Right renal pelvis (tissue), 4 donors: ENCODE results near the gene SMIM24. TPM values are rescaled to one million over a fixed set of nuclear protein-coding genes. Genes with fewer than 3 reads are reported as not detected.

ENCODE experiments used
- DNase-seq, 4 donors: peaks; one replicate each; pipeline ENCODE4 v3.0.0-alpha.2; 2013; ENCODE audit warnings: low read depth in 4 of 4, low spot score in 3 of 4, missing footprints in 1 of 4
- polyA plus RNA-seq, 4 donors: library from polyadenylated mRNA; unstranded; fragments of 120-200 nt; gene quantifications; one replicate each; pipeline ENCODE4 v1.2.1, GENCODE V29; 2013; ENCODE audit not compliant: insufficient read length in 4 of 4

SMIM24 gene
- polyA plus RNA-seq, 4 donors, result 466 to 589 (median 547) TPM

- no peak for DNase-seq
These were observed 3.5 kb downstream of the SMIM24 start for GRCh38 chr19:3476830-3477229.

DNA sequence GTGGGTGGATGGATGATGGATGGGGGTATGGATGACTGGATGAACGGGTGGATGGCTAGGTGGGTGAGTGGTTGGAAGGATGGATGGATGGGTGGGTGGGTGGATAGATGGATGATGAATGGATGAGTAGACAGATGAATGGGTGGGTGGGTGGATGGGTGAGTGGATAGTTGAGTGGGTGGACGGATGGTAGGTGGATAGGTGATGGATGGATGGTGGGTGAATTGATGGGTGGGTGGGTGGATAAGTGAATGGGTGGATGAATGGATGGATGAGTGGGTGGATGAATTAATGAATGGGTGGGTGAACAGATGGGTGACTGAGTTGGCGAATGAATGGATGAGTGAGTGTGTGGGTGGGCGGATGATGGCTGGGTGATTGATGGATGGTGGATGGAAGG is 4.9 kb downstream of the SMIM24 start:
- DNase-seq, result no peak

DNA sequence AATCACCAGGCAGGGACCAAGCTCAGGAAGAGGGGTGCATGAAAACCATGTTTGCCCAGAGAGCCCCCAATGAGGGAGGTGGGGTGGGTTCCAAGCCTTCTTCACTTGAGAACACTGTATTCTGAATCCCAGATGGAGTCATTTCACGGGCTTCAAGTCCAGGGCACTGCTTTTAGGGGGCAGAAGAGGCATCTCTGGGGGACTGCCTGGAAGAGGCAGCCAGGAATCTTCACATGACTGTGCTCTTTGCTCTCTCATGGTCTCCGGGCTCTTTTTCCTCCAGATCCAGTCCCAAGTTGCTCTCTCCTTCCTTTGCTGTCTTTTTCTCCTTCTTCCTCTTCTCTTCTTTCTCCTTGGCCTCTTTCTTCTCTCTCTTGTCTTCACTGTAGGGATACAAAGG is 5.7 kb downstream of the SMIM24 start:
- no peak for DNase-seq

DNA sequence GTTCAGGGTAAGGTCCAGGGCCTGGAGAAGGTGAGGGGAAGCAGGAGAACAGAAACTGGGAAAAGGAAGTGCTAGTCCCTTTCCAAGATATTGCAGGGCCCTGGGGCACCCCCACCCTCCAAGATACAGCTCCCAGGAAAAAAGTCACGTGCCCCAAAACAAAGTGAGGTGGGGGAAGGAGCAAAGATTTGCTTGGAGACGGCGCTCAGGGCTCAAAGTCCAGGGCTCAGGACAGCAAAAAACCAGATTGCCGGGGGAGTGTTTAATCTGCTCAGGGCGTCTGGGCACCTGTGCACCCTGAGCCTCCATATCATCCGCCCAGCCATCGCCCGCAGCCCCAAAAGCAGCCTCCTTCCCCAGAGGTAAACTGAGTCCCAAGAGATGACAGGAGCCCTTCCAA is 6.3 kb downstream of the SMIM24 start:
- no peak for DNase-seq

DNA sequence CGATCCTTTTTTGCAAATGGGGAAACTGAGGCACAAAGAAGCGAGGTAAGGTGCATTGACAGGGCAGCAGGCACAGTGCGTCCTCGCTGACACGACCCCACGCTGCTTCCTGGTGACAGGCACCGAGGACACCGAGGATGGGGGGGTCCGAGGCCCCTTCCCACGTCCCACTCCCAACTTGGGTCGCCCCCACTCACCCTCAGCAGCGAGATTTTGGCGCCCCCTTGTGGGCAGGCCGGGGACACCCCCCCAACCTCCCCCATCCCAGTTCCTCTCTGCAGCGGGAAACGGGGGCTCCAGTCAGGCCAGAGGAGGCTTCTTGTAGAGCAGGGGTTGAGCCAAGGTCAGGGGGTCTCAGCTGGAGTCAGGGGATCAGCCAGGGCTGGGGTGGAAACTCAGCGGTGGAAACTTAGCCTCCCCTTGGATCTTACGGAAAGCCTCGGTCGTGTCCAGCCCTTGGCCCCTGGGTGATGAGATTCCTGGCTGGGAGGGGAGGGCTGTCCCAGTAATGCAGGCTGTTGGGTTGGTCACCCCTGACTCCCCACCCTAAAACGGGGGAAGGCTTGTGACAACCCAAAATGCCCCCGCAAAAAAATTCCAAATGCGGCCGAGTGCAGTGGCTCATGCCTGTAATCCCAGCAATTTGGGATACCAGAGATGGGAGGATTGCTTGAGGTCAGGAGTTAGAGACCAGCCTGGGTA is 8.2 kb downstream of the SMIM24 start:
- DNase-seq, result no peak

DNA sequence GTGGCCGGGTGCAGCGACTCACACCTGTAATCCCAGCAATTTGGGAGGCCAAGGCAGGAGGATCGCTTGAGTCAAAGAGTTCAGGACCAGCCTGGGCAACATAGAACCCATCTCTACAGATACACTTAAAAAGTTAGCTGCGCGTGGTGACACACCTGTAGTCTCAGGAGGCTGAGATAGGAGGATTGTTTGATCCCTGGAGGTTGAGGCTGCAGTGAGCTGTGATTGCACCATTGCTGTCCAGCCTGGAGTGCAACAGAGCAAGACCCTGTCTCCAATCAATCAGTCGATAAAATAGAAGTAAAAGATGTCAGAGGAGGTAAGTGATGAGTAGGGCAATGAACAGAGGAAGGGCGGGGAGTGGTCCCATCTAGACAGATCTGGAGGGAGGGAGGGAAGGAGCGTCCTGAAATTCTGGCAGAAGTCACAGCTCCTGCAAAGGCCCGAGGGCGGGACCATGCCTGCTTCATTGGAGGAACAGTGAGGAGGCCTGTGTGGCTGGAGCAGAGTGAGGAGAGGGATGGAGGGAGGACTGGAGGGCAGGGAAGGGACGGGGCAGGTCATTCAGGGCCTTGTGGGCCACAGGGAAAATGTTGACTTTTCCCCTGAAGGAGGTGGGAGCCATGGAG is 9.7 kb downstream of the SMIM24 start:
- DNase-seq, result no peak

- DNase-seq, result no peak
These were observed 10.5 kb downstream of the SMIM24 start for GRCh38 chr19:3469638-3470499.

DNA sequence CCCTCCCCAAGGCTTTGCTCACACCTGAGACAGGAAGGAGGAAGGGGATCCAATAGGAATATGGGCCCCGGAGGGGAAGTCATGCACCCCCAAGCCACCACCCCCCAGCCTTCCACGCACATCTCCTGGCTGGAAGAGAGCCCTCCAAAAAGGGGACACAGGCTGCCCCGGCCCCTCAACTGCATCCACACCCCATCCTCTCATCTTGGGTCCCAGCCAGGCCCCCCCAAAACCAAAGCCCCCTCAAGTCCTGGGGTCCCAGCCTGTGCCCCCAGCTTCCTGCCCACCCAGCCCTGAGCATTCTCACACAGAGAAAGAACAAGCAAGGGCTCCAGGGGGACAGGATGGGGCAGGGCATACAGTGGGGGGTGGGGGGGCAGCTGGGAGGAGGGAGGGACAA is 12.1 kb downstream of the SMIM24 start:
- no peak for DNase-seq

DNA sequence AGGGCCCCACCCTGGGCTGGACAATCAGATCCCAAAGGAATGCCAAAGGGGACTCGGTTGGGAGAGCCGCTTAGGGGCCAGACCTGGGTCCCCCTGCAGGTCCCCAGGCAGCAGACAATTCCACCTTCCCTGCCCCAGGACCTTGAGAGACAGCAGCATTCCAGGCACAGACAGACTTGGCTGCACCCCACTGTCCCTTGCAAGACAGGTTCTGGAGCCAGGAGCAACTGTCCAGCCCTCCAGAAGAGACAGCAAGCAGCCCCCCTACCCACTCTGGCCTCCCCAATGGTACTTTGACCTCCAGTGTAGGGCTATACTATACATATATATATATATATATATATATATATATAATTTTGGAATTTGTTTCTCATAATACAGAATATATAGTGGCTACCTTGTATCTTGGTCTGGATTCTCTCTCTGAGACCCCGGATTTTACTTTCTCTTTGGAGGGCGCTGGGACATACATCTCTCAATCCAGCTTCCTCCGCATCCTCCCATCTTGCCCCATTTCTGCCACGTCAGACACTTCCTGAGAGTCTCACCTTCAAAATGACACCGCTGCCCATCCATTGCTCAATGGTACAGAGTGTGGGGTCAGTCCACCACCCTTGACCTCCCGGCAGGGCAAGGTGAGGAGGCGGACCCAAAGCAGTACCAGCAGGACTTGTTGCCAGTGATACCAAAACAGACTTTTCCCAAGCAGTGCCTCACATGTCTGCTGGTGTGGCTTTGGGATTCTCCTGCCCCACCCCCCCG is 12.7 kb downstream of the SMIM24 start:
- DNase-seq, result no peak

DNA sequence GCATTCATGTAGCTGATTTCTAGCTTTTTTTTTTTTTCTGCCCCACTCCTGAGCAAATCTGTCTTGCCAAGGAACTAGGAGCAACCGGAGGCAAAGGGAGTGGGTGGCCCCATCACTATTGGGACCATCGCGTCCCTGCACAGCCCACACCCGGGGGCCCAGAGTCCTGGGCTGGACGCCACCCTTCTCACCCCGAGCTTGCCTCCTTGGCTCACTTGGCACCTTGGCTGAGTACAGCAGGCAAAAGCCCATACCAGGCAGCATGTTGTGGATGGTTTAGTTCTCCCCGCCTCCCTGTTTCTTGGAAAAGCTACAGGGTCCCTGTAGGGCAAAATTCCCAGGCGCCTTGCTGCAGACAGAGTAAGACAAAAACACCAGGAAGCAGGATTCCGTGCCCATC is 13.7 kb downstream of the SMIM24 start:
- no peak for DNase-seq

DNA sequence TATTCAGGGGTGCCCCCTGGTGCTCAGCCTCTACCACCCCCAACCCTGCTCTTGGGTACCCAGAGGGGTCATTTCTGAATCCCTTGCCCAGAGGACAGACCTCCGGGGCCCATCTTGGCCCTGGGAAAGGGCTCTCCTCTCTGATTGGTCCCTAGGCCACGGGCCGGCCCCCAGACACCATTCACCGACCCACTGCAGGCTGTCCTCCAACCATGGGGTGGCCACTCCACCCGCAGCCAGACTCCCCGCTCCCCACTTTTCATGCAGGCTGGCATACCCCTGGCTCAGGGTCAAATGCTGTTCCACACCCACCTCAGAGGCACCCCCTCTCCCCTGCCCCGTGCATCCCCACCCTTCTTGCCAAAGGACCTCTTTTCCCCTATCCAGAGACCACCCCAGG is 14.8 kb downstream of the SMIM24 start:
- no peak for DNase-seq

DNA sequence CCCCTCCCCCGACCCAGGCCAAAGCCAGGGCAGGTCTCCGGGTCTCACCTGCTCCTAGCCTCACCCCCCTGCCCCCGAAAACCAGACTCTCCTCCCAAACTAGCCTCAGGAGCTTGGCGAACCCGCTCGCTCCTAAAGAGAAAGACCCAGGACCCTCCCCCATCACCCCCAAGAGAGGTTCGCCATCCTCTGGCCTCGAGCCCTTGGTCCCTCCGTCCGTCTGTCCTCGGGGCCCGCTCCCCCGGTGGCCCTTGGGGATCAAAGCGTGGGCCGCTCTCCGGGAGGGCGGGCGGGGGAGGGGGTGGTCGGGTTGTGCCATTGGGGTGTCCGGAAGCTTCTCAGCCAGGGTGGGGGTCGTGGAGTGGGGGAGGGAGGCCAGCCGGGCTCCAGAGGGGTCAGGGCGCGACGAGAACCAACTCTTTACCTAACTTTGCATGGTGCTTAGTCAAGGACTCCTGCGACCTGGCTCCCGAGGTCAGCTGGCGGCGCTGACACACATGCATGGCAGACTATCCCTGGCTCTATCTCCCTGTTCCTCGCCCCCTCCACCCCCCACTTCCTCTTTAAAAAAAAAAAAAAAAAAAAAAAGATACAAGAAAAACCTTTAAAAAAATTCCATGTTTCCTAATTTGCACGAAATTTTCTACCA is 15.6 kb downstream of the SMIM24 start:
- DNase-seq, result no peak

DNA sequence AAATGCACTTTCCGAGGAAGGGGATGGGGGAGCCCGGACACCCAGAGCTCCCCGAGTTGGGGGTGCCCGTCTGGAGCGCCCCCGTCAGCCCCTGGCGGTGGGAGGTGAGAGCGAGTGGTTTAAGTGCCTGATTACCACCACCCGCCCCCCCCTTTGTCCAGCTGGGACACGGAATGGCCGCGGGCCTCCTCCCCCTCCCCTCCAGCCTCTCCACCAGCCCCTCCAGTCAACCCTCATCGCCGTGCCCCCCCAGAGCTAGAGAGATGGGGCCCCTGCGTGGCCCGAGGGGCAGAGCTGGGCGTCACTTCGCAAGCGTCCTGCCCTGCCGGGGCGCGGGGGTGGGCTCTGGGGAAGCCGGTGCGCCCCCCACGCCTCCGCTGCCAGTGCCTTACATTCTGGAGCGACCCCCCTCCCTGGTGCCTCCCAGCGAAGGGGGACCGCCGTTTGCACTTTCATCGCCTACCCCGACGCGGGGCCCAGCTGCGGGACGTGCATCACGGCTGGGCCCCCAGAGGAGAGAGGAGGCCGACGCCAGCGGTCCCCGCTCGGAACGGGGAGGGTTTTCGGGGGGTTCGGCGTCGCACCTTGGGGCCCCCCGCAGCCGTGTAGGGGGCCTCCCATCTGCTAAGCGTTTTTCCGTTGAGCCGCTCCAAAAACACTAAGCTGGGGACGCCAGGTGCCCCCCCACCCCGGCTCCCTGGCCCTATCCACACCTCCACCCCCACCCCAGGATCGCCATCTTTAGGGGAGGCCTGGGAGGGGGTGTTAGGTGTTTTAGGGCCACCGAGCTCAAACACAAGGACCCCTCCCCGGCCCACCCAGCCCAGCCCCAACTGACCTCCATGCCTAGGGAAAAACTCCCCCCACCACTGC is 16.4 kb downstream of the SMIM24 start:
- DNase-seq, result no peak

DNA sequence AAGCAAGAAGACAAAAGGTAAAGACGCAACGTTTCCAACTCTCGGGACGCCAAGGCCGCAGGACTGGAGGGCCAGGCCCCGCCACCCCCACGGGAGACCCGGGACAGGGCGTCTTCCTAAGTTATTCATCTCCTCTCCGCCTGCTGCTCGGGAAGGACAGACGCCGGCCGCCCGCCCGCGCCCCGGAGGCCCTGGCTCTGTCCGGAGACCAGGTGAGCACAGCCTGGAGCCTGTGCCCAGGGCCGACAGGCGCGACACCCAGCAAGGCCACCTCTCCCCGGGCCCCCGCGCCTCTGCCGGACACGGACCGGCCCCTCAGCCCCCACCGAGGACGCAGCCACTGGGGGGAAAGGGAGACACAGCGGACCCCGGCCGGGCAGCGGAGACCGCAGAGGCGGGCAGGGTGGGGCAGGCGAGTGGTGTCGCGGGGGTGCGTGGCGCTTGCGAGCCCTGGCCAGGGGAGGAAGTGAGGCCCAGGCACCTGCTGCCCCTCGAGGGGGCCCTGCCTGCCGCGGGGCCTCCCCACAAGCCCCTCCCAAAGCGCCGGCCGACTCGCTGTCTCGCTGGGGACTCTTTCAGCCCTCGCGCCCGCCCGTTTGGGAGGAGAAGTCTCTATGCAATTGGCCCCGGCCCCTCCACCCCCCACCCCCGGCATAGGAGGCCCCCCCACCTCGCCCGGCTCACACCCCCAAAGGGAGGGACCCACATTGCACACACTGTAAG is 17.2 kb downstream of the SMIM24 start:
- DNase-seq, result no peak

- no peak for DNase-seq
These were observed 20.3 kb downstream of the SMIM24 start for GRCh38 chr19:3459965-3460582.

DNA sequence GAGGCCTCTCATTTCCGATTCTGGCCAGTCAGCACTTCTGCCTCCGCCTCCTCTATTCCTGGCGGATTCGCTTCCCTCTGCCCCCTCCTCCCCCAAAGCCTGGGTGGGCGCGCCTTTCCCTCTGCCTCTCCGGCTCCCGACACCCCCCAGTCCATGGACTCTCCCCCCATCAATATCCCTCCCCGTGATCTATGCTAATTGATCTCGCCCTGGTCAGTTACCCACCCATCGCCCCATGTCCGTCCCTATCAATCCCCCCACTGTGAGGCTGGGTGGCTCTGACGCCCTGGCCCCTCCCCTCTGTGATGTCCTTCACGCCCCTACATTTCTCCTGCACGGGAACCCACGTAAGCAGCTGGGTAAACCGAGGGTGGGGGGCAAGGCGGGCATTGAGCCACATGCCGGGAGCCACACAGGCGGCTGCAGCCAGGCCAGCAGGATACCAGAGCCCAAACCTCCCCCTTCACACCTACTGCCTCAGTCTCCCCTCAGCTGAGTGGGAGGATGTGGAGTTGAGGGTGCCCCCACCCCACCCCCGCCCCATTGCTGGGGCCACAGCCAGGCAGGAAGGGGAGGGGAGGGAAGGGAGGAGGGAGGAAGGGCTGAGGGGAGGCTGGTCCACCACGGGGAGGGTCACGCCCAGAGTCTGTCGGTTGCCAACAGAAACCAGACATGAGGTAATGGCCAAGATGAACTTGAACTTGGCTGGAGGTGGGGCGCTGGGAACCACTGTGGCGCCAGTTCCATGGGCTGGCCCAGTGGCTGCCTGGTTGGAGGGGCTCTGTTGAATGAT is 21.0 kb downstream of the SMIM24 start:
- DNase-seq, result peak in 1 of 4 donors; percentile 84

DNA sequence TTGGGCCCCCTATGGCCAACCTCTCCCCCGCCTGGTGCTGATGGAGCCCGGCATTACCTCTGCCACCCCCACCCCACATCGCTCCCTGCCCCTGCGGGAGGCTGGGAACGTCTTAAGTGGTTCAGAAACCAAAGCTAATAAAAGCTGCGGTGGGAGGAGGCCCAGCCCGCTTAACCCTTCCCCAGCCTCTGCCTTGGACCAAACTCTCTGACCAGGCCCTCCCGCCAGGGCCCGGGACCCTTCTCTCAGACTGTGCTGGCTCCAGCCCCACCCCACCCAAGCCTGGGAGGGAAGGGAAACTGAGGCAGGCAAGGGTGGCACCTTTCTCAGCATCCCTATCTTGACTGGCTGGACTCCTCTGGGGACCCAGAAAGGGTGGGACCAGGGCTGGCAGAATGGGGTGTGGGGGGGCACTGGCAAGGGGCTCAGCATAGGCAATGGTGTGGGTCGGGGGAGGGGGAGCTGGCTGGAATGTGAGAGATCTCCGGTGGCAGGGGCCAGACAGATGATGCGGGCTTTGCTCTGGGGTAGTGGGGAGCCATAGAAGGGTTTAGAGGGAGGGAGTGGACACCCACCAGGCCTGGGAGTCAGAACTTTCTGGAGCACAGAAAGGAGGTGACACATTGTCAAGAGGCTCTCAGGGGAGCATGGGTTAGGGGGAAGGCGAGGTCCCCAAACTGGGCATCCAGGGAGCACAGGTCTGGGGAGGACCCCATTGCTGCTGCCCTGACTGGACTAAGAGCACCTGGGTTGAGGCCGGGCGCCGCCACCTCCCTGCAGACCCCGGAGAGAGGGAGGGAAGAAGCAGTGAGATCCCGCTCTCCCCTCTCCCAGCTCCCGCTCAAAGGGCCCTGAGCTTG is 21.9 kb downstream of the SMIM24 start:
- DNase-seq, result no peak
